AG04450 (cell line): ENCODE measurements around the gene UBA7. TPM values are rescaled to one million over a fixed set of nuclear protein-coding genes. Genes with fewer than 3 reads are reported as not detected.
A peak's percentile ranks its signal among the peaks of the same experiment; 100 is the strongest.
"Not testable (repeated sequence)": the region's sequence is repeated elsewhere in the genome, so short reads cannot be mapped to it uniquely, and the experiment has no call there.

Source experiments
- CTCF ChIA-PET: fragments of 300-600, 350-600 bp; formaldehyde crosslinking; extraction: SDS; loops from one replicate; lab custom pipeline; 2022; ENCODE audit warnings: antibody characterized with exemption, inconsistent platforms; lab: Charles Lee
- POLR2A ChIA-PET: fragments of 350-600 bp; formaldehyde crosslinking; extraction: SDS; loops from one replicate; lab custom pipeline; 2021; ENCODE audit warnings: antibody characterized with exemption, inconsistent platforms; lab: Yijun Ruan, JAX
- DNase-seq: peaks from one replicate; pipeline ENCODE4 v3.0.0-alpha.2; 2011; ENCODE audit warnings: low read depth, low spot score
- H3K27ac ChIP-seq: one replicate; pipeline ENCODE4 v1.5.1; 2012; ENCODE audit warnings: low read depth, low read length, control low read depth
- H3K27me3 ChIP-seq: one replicate; pipeline ENCODE4 v1.6.0; 2012; ENCODE audit warnings: low read length; ENCODE audit not compliant: control insufficient read depth, insufficient read depth
- H3K4me3 ChIP-seq: 2 replicates; pipeline ENCODE4 v1.5.1; 2011; ENCODE audit warnings: mild to moderate bottlenecking, low read depth, low read length, control low read depth
- H3K9me3 ChIP-seq: 2 replicates; pipeline ENCODE4 v1.5.1; 2012; ENCODE audit warnings: low read length; ENCODE audit not compliant: control insufficient read depth, insufficient read depth
- CTCF ChIP-seq: IDR thresholded peaks from 2 replicates; pipeline ENCODE4 v1.5.1; 2011; ENCODE audit warnings: low read depth, low read length, control low read depth, inconsistent platforms
- polyA plus RNA-seq: library from polyadenylated mRNA; depleted of rRNA; stranded (reverse); fragments of >200 nt; gene quantifications from 2 replicates; pipeline ENCODE4 v1.2.3, GENCODE V29; 2011

UBA7 gene
- polyA plus RNA-seq, 1 experiment: 34.0 TPM

GRCh38 chr3:49786357-49787181 is 27.2 kb downstream of the UBA7 start, which contains the start of gene IP6K1:
IP6K1 (minus strand) TSS chr3:49786542; CDS start chr3:49748040, 38,502 bp downstream.
- DNase-seq: peak; percentile 100
- peak within 1 kb of the TSS; percentile 69 for H3K4me3 ChIP-seq
- no peaks in the 10 kb centered on the region for H3K27me3 ChIP-seq
- ChIA-PET CTCF (interaction anchor here (0.5 to 2.1 kb wide), 4 partner anchors 16 to 448 kb away, joined by 3 to 12 read pairs (median 3); partner anchors contain the start of gene INKA1), POLR2A (interaction anchor here (0.6 to 1.5 kb wide), 8 partner anchors 8 to 1069 kb away, joined by 3 to 9 read pairs (median 3); partner anchors contain the start of genes CDHR4 and INKA1)
- no peak for TF ChIP-seq CTCF
- H3K27ac ChIP-seq: peak within 1 kb of the TSS; percentile 80
- H3K9me3 ChIP-seq: no peaks in the 10 kb centered on the region

- Histone ChIP-seq H3K9me3 (no peaks in the 10 kb centered on the region), H3K4me3 (peak overlapping the region; percentile 69), H3K27me3 (no peaks in the 10 kb centered on the region), H3K27ac (no peak overlapping the region)
- TF ChIP-seq CTCF: no peak
- POLR2A ChIA-PET: interaction anchor here (0.6 to 1.5 kb wide), 7 partner anchors 9 to 1068 kb away, joined by 3 to 9 read pairs (median 3); partner anchors contain the start of genes CDHR4 and INKA1
- CTCF ChIA-PET: interaction anchor here (0.8 to 0.9 kb wide), 2 partner anchors 17 to 82 kb away, joined by 3 read pairs; partner anchors contain the start of gene INKA1
- no peak for DNase-seq
Measured at GRCh38 chr3:49785565-49786356, 28.0 kb downstream of the UBA7 start.

- DNase-seq, H3K27ac ChIP-seq, H3K27me3 ChIP-seq, H3K9me3 ChIP-seq, H3K4me3 ChIP-seq: not testable (repeated sequence)
- CTCF ChIA-PET: interaction anchor here (2.2 kb wide), 1 partner anchor 20 kb away, joined by 8 read pairs; the partner anchor contains the start of gene INKA1
- POLR2A ChIA-PET: interaction anchor here (0.7 to 0.8 kb wide), 2 partner anchors 9 to 23 kb away, joined by 4 to 5 read pairs; no protein-coding TSS in a partner anchor
Measured at GRCh38 chr3:49782277-49782676, 31.5 kb downstream of the UBA7 start.

- Histone ChIP-seq H3K27ac (no peak overlapping the region), H3K27me3 (no peaks in the 10 kb centered on the region), H3K9me3 (no peaks in the 10 kb centered on the region), H3K4me3 (no peak overlapping the region)
- DNase-seq: no peak
- no peak for TF ChIP-seq CTCF
- ChIA-PET CTCF (interaction anchor here (0.6 to 2.2 kb wide), 3 partner anchors 21 to 1345 kb away, joined by 3 to 8 read pairs (median 4); partner anchors contain the start of gene INKA1), POLR2A (interaction anchor here (0.8 kb wide), 1 partner anchor 10 kb away, joined by 5 read pairs; no protein-coding TSS in a partner anchor)
Measured at GRCh38 chr3:49781415-49782199, 32.1 kb downstream of the UBA7 start.

- H3K27ac ChIP-seq, H3K4me3 ChIP-seq, H3K27me3 ChIP-seq, DNase-seq, H3K9me3 ChIP-seq, POLR2A ChIA-PET: not testable (repeated sequence)
- CTCF ChIA-PET: interaction anchor here (0.6 to 2.2 kb wide), 2 partner anchors 22 to 30 kb away, joined by 4 to 8 read pairs; partner anchors contain the start of gene INKA1
Measured at GRCh38 chr3:49780975-49781365, 32.8 kb downstream of the UBA7 start.
